Mucosa of descending colon (tissue), 3 donors: ENCODE data around the gene CFAP73. TPM values are rescaled to one million over a fixed set of nuclear protein-coding genes. Genes with fewer than 3 reads are reported as not detected.

Experiments used
- ATAC-seq: fragments of 200-7000 bp; cut with Tn5 transposase; one replicate; pipeline ENCODE4 v1.9.1; 2020; ENCODE audit warnings: mild to moderate bottlenecking, moderate library complexity
- DNase-seq, 3 donors: peaks; one replicate each; pipeline ENCODE4 v3.0.0-alpha.2; 2020
- H3K36me3 ChIP-seq: fragments of 200-600 bp; one replicate; pipeline ENCODE4 v1.8.0; 2021; ENCODE audit warnings: low read depth, mild to moderate bottlenecking
- H3K4me1 ChIP-seq: fragments of 200-600 bp; one replicate; pipeline ENCODE4 v1.8.0; 2021; ENCODE audit warnings: low read depth, mild to moderate bottlenecking
- H3K4me3 ChIP-seq: fragments of 200-600 bp; one replicate; pipeline ENCODE4 v1.8.0; 2021; ENCODE audit warnings: mild to moderate bottlenecking
- H3K9me3 ChIP-seq: fragments of 200-600 bp; one replicate; pipeline ENCODE4 v1.8.0; 2021; ENCODE audit warnings: mild to moderate bottlenecking
- CTCF ChIP-seq: fragments of 200-600 bp; IDR thresholded peaks from one replicate; pipeline ENCODE4 v1.8.0; 2022; ENCODE audit warnings: antibody characterized with exemption, mild to moderate bottlenecking
- intact Hi-C, 2 donors: fragments of 100-400 bp; cut with DNase I in 1 of 2; cut with micrococcal nuclease in 1 of 2; formaldehyde crosslinking; loops; one replicate each; pipeline versions ENCODE4 v1.11.0 to v1.11.1; 2022; cut with DNase I, micrococcal nuclease
- total RNA-seq, 3 donors: library from RNA; stranded (reverse); fragmentation: NEBNext Ultra II Directional in 2 of 3; extraction: Animal tissue kit (Norgen Biotek cat#: 25700) in 2 of 3; gene quantifications; one replicate each; pipeline versions ENCODE4 v1.2.1 to v1.2.4, GENCODE V29; 2021 to 2023
- donor health status: DM: no; HTN: no; CAD: no; lungs with moderate emphysema.
- donor health status: DM: no; HTN: no; CAD: no.
- donor health status: DM: no; HTN: yes; CAD: no.

CFAP73 gene
- total RNA-seq, 3 donors from 2014 or later = 0.34 TPM; not detected in 2

GRCh38 chr12:113155060-113155459 lies 5.5 kb downstream of the CFAP73 start:
- ATAC-seq = no peak
- TF ChIP-seq CTCF = no peak
- Histone ChIP-seq H3K36me3 (no peaks in the 10 kb centered on the region), H3K4me1 (peaks cover 24% of the 10 kb centered on the region), H3K9me3 (no peaks in the 10 kb centered on the region), H3K4me3 (no peak overlapping the region)
- no peak for DNase-seq
- intact Hi-C loops = loop anchor here in 1 of 2 donors (10.0 kb wide), 1 partner anchor 100 kb away; the partner anchor contains the start of gene DTX1

- ATAC-seq (no peak), DNase-seq (no peak)
- no peaks in the 10 kb centered on the region for H3K36me3 ChIP-seq
- intact Hi-C loops = loop anchor here in 1 of 2 donors (10.0 kb wide), 1 partner anchor 101 kb away; the partner anchor contains the start of gene DTX1
- no peak for TF ChIP-seq CTCF
- H3K4me3 ChIP-seq = no peak overlapping the region
- peaks cover 24% of the 10 kb centered on the region for H3K4me1 ChIP-seq
- H3K9me3 ChIP-seq = no peaks in the 10 kb centered on the region
Observed at GRCh38 chr12:113155646-113156045, 6.1 kb downstream of the CFAP73 start.

- no peaks in the 10 kb centered on the region for H3K36me3 ChIP-seq
- intact Hi-C loops = loop anchor here in 1 of 2 donors (10.0 kb wide), 1 partner anchor 103 kb away; the partner anchor contains the start of gene DTX1
- ATAC-seq (no peak), DNase-seq (no peak)
- TF ChIP-seq CTCF = no peak
- no peaks in the 10 kb centered on the region for H3K9me3 ChIP-seq
- H3K4me3 ChIP-seq = no peak overlapping the region
- H3K4me1 ChIP-seq = peaks cover 23% of the 10 kb centered on the region
Observed at GRCh38 chr12:113157218-113157859, 7.8 kb downstream of the CFAP73 start.

- H3K9me3 ChIP-seq = no peaks in the 10 kb centered on the region
- no peaks in the 10 kb centered on the region for H3K36me3 ChIP-seq
- ATAC-seq (no peak), DNase-seq (no peak)
- no peak for TF ChIP-seq CTCF
- peaks cover 10% of the 10 kb centered on the region for H3K4me1 ChIP-seq
- H3K4me3 ChIP-seq = no peak overlapping the region
- intact Hi-C loops = loop anchor here in 1 of 2 donors (10.0 kb wide), 1 partner anchor 104 kb away; the partner anchor contains the start of gene DTX1
Observed at GRCh38 chr12:113158439-113159203, 9.1 kb downstream of the CFAP73 start.

GRCh38 chr12:113159937-113160336 lies 10.4 kb downstream of the CFAP73 start:
- intact Hi-C loops = loop anchor here in 1 of 2 donors (10.0 kb wide), 1 partner anchor 105 kb away; the partner anchor contains the start of gene DTX1
- Histone ChIP-seq H3K9me3 (no peaks in the 10 kb centered on the region), H3K36me3 (no peaks in the 10 kb centered on the region), H3K4me1 (peaks cover under 1% of the 10 kb centered on the region), H3K4me3 (no peak overlapping the region)
- DNase-seq (no peak), ATAC-seq (no peak)
- TF ChIP-seq CTCF = no peak
